NCI-H226 (cell line): ENCODE measurements around the gene CORO1C.
A peak's percentile ranks its signal among the peaks of the same experiment; 100 is the strongest.

ENCODE experiments used
- DNase-seq: peaks from one replicate; pipeline ENCODE4 v3.0.0-alpha.2; 2015

CORO1C gene

GRCh38 chr12:108696111-108696995, 35.0 kb downstream of the CORO1C start:
- DNase-seq = peak; percentile 99

- peak; percentile 40 for DNase-seq
Measured at GRCh38 chr12:108694812-108695278, 36.5 kb downstream of the CORO1C start.

GRCh38 chr12:108693751-108694150, 37.6 kb downstream of the CORO1C start:
- DNase-seq = no peak

DNA sequence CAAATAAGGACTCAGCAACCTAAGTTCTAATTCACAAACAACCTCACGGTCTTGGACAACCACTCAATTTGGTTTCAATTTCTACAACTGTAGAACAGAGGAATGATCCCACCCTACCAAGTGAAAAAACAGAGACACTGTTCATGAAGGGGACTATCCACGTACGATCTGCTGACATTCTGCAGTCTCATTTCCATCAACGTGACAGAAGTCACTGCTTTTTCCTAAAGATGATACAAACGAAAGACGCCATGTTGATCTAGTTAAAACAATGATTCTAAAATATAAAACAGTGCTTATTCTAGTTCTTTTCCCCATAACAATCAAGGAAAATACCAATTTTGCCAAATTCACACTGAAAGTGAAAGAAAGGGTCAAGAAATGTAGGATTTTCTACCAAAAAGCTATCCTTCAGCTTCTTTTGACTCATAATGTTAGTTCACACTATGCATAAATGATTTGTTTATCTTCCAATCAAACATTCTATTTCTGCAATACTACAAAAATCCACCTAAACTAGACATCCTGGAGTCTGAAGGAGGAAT, 38.1 kb downstream of the CORO1C start:
- DNase-seq = no peak

GRCh38 chr12:108691998-108692808, 39.1 kb downstream of the CORO1C start:
- no peak for DNase-seq

GRCh38 chr12:108691175-108691997, 39.9 kb downstream of the CORO1C start:
- DNase-seq = peak; percentile 98

GRCh38 chr12:108690542-108691174, 40.7 kb downstream of the CORO1C start:
- DNase-seq = peak; percentile 24

DNA sequence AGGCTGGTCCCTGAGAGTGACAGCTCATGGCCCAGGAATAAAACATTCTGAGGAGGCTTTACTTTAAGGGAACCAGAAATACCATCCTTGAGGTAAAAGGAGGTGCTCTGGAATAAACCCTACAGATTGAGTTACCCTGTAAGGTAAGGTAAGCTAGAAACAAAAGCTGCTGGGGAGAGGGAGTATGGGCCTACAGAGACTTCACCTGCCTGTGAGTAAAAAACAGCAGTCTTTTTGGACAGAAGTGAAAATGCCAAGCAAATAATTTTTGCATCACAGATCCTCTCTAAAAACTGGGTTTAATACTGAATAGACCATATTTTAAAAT, 41.2 kb downstream of the CORO1C start:
- no peak for DNase-seq

GRCh38 chr12:108689314-108690190, 41.8 kb downstream of the CORO1C start:
- peak; percentile 79 for DNase-seq

DNA sequence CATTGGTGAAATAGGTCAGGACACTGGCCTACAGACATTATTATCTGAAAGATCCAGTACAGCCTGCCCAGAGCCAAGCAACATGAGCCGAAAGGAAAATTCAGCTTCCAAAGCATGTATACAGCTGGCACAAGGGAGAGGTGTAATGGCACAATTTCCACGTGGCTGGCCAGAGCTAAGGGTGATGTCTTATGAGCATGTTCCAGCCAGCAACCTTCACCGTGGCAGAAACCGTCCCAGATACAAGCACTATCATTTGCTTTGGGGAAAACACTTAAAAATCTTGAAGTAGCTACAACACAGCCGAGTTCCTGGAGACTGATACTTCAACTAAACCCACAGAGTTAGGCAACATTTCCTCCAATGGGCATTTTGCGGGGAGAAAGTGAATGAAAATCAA, 44.5 kb downstream of the CORO1C start:
- DNase-seq = no peak

- DNase-seq = no peak
Measured at GRCh38 chr12:108685469-108686260, 45.7 kb downstream of the CORO1C start.

DNA sequence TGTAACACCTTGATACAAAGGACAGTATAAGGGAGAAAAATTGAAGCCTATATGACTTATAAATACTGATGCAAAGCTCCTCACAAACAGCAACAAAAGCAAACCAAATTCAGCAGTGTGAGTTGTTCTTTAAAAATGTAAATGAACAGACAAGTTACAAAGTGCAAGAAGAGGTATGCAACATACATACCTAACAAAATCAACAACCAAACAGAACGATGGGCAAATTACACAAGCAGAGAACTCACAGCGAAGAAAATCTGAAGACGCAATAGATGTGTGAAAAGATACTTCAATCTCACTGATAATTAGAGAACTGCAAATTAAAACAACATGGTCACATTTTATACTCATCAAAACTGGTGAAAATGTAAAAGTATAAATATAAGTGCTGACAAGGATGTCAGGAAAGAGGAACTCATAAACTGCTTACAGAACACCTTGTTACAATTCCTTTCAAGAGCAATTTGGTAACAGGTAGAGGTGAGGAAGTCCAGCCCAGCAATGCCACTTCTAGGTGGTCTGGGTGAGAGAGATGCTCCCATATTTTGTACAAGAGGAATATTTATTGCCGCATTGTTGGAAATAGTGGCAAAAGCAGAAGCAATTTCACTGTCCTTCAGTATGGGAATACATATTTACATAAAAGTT, 47.3 kb downstream of the CORO1C start:
- DNase-seq = no peak

DNA sequence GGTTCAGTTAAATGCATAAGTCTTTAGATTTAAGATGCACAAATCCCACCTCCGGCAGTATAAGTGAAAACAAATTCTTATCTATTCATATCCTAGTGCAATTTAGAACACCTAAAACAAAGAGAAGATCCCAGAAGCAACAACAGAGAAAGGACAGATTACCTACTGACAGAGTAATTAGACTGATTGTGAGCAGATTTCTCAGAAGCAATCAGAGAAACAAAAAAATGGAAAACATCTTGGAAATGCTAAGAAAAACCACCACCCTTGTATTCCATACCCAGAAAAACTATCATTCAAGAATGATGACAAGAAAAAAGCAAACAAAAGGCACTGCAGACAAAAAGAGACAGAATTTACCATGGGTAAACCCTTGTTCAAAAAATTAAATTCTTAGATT, 50.0 kb downstream of the CORO1C start:
- DNase-seq = no peak

- no peak for DNase-seq
Measured at GRCh38 chr12:108679106-108679681, 52.1 kb downstream of the CORO1C start.

- DNase-seq = no peak
Measured at GRCh38 chr12:108678104-108678730, 53.1 kb downstream of the CORO1C start.

GRCh38 chr12:108677381-108677780, 53.9 kb downstream of the CORO1C start:
- DNase-seq = no peak

- no peak for DNase-seq
Measured at GRCh38 chr12:108676707-108677106, 54.6 kb downstream of the CORO1C start.

- no peak for DNase-seq
Measured at GRCh38 chr12:108675792-108676191, 55.5 kb downstream of the CORO1C start.

DNA sequence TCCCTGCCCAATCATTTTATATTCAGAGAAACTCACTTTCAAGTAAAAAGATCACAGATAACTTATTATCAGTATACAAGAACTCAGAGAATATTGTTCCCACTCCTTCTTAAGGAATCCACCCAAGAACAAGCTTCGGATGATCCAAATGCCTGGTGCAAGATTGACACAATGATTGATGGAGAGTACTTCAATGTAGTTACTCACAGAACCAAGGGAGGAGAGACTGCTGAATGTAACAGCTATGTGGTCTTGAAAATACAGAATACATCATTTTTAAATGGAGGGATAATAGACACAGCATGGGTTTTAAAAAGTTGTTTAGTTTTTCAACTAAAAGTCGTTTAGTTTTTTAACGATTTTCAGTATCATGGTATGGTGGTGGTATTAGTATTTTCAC, 59.3 kb downstream of the CORO1C start:
- no peak for DNase-seq
